ENCODE data around the gene GPHN.

DNA sequence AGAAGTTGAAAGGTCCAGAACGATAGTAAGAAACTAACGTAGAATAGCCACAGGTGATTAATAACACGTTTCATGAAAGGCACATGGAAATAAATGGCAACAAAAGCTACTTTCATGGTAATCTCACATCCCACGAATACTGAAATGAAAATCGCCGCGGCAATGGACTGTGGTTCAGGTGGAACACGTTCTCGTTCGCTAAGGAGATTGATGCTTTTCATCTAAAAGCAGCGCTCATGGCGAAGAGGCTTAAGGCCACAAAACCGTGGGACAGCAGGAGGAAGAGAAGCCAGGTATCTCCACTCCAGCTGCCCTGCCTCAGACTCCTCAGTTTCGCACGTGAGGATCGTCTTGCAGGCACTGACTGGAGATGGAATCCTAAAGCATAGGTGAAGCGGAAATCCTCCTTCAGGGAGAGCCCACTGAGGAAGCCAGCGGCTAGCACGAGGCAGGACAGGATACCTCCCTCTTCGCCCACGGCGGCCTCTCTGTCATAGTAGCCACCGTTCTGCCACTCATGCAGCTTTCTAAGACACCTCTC is 696 bp upstream of the GPHN start:
- TF ChIP-seq, protein P1, sequence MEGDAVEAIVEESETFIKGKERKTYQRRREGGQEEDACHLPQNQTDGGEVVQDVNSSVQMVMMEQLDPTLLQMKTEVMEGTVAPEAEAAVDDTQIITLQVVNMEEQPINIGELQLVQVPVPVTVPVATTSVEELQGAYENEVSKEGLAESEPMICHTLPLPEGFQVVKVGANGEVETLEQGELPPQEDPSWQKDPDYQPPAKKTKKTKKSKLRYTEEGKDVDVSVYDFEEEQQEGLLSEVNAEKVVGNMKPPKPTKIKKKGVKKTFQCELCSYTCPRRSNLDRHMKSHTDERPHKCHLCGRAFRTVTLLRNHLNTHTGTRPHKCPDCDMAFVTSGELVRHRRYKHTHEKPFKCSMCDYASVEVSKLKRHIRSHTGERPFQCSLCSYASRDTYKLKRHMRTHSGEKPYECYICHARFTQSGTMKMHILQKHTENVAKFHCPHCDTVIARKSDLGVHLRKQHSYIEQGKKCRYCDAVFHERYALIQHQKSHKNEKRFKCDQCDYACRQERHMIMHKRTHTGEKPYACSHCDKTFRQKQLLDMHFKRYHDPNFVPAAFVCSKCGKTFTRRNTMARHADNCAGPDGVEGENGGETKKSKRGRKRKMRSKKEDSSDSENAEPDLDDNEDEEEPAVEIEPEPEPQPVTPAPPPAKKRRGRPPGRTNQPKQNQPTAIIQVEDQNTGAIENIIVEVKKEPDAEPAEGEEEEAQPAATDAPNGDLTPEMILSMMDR (conservative IDR thresholded peaks at IDR 0.05; ENCODE audit: low read depth, low read length) = no peak
- TF ChIP-seq, protein P2, sequence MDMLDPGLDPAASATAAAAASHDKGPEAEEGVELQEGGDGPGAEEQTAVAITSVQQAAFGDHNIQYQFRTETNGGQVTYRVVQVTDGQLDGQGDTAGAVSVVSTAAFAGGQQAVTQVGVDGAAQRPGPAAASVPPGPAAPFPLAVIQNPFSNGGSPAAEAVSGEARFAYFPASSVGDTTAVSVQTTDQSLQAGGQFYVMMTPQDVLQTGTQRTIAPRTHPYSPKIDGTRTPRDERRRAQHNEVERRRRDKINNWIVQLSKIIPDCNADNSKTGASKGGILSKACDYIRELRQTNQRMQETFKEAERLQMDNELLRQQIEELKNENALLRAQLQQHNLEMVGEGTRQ (IDR thresholded peaks at IDR 0.05; ENCODE audit: low read depth, low read length) = no peak
- TF ChIP-seq POLR2A (IDR thresholded peaks at IDR 0.05; ENCODE audit: low read depth, low read length) (no peak), CEBPB (IDR thresholded peaks at IDR 0.05; ENCODE audit: low read depth, low read length) (no peak), RAD21 (IDR thresholded peaks at IDR 0.05; ENCODE audit: low read length) (no peak), RFX5 (IDR thresholded peaks at IDR 0.05; ENCODE audit: low read depth, low read length) (no peak), SMC3 (IDR thresholded peaks at IDR 0.05; ENCODE audit: low read depth, low read length) (no peak), MAFK (IDR thresholded peaks at IDR 0.05; ENCODE audit: low read depth, low read length) (no peak), MAZ (IDR thresholded peaks at IDR 0.05; ENCODE audit: borderline replicate concordance, low read depth, low read length) (no peak)
- TF ChIP-seq, protein P3, sequence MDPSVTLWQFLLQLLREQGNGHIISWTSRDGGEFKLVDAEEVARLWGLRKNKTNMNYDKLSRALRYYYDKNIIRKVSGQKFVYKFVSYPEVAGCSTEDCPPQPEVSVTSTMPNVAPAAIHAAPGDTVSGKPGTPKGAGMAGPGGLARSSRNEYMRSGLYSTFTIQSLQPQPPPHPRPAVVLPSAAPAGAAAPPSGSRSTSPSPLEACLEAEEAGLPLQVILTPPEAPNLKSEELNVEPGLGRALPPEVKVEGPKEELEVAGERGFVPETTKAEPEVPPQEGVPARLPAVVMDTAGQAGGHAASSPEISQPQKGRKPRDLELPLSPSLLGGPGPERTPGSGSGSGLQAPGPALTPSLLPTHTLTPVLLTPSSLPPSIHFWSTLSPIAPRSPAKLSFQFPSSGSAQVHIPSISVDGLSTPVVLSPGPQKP (IDR thresholded peaks at IDR 0.05; ENCODE audit: borderline replicate concordance, low read depth, low read length) = no peak
